Ovary (tissue), 3 donors: Measurements from ENCODE around the gene ERI2.

Experiments used
- CTCF ChIP-seq, 3 donors: fragments of 450-650 bp in 2 of 3; fragments of 200-600 bp in 1 of 3; IDR thresholded peaks; one replicate each; pipeline versions ENCODE4 v1.5.1 to v1.8.0; 2016 to 2022; ENCODE audit warnings: antibody characterized with exemption in 3 of 3, mild to moderate bottlenecking in 1 of 3
- EP300 ChIP-seq: sonication (generic); formaldehyde crosslinking; IDR thresholded peaks from one replicate; pipeline ENCODE4 v1.6.1; 2017; ENCODE audit warnings: antibody characterized with exemption
- donor health status: DM: no; HTN: no; CAD: no.

GRCh38 chr16:20799599-20799998 lies 6.7 kb downstream of the ERI2 start:
- TF ChIP-seq CTCF (IDR thresholded peaks at IDR 0.05) (peak in 2 of 3 donors; percentile 14 to 37), EP300 (no peak)
